HG03064 (cell line): ENCODE results near the gene ZNF277.

ENCODE experiments used
- ATAC-seq: cut with Tn5 transposase; IDR thresholded peaks from one replicate; pipeline ENCODE4 v1.9.1; 2021; ENCODE audit warnings: low read depth; ENCODE audit not compliant: unreplicated experiment

ZNF277 gene

DNA sequence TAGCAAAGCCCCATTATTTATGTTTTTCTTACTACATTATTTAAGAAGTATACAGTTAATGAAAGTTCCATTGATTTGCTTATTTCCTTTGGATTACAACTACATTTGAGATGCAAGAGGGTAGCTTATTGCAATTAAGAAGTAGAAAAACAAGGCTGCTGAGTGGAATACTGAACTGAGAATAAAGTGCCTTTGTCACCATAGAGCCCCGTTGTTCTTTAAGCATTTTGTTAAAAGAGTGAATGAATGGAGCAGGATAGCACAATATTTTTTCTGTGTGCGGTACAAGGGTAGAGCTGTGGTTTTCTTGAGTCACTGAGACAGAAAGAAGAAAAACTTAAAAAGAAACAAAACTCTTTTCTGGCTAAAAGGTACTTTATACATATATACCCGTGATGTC is 45.6 kb downstream of the ZNF277 start:
- ATAC-seq, result no peak

DNA sequence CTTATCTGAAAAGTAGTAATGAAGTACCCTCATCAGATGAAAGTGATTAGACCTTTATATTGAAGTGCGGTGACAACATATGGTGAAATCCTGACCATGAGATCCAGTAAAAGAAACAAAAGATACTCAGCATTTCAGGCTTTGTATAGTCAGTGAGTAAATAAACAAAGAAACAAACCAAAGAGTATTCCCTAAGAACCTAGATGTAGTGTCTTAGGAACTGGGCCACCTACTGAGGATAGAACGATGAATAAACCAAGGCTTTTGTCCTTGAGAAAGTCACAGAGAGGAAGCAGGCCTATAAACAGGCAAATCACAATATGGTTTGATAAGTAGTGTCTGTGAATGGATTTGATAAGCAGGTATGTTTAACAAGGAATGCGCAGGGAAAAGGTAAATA is 46.2 kb downstream of the ZNF277 start:
- ATAC-seq, result no peak

DNA sequence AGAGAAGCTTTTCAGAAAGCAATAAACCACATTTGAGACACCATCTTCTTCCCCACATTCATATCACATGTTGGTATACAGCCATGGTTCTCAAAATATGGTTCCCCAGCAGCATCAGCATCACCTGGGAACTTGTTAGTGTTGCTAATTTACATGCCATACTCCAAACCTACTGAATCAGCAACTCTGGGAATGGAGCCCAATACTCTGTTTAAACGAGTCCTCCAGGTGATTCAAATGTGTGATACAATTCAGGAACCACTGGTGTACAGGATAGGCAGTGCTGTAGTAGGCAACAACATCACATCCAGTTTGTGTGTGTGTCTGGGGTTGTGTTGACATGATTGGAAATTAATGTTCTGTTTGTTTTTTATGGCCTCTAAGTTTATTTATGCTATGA is 47.7 kb downstream of the ZNF277 start:
- ATAC-seq, result no peak

DNA sequence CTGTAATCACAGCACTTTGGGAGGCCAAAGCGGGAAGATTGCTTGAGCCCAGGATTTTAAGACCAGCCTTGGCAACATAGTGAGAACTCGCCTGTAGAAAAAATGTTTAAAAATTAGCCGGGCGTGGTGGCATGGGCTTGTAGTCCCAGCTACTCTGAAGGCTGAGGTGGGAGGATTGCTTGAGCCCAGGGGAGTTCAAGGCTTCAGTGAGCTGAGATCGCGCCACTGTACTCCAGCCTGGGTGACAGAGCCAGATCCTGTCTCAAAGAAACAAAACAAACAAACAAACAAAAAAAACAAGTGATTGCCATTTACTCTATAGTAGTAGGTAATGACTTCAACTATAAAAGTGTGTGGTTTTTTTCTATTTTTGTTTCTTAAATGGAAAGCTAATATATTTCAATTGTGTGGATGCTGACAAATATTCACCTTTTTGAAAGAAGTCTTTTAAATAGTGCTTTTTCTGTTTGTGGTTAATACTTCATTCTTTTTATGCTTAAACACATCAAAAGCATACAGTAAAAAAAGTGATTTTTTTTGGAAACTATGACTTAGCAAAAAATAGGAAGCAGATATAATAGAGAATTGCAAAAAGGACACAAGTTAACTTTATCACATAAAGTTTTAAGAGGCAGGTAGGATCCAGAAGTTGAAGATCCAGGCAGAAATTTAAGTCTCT is 48.4 kb downstream of the ZNF277 start:
- no peak for ATAC-seq

DNA sequence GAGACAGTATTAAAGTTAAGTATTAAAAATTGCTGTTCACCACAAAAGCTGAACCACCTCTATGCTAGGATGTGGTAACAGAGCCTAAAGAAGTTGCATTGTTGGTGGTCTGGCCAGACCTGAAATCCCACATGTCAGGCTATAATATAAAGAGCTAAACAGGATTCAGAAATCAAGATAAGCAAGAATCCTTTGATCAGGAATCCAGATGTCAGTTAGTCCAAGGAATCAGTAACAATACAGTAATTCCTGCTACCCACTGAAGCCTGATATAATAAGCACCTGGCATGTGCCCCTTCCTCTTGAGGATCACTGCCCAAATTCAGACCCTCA is 48.9 kb downstream of the ZNF277 start:
- ATAC-seq, result no peak

DNA sequence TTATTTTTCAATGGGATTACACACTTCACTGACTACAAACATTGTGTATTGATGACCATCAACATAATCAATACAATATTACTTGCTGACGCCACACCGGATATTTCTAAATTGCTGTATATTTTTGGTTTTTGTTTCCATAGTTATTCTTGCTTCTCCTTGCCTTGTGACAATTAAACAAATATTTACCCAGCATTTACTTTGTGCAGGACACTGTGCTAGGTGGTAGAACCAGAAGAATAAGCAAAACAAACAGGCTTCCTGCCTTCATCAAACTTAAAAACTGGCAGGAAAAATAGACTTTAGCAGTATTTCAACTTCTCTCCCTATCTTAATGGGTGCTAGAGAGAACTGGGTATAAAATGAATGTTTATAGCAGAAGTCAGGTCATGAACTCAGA is 50.6 kb downstream of the ZNF277 start:
- no peak for ATAC-seq

DNA sequence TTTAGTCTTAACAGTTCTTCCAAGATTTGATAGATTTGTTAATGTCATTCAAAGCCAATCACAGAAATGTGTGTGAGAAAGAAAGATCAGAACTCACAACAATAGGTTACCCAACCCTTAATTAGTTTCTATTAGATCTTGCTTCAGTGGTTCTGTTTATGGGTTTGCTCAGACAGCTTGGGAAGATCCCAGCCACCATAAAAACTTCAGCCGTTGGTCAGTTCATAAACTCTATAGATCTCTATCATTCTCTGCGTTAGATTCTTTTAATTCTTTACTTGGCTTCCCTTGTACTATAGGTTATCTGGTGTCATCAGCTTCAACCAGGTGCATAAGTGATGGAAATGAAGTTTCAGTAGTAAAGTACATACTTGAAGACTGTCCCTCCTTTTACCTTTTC is 54.4 kb downstream of the ZNF277 start:
- ATAC-seq, result no peak

DNA sequence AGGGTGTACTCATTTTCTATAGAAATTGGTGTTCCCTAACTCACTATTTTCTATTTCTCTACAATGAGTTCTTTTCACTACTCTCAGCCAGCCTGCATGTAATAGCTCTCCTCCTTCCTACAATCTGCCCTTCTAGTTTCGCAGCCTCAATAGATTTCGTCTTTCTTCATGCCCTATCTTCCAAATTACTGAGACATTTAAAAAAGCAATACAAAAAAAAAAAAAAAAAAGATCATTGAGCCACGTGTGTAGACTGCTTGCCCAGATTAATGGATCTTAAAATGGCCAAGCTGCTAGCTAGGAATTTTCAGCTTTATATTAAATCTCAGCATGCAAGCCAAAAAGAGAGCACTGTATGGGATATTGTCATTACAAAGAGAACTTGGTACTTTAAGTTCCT is 55.5 kb downstream of the ZNF277 start:
- ATAC-seq, result no peak

DNA sequence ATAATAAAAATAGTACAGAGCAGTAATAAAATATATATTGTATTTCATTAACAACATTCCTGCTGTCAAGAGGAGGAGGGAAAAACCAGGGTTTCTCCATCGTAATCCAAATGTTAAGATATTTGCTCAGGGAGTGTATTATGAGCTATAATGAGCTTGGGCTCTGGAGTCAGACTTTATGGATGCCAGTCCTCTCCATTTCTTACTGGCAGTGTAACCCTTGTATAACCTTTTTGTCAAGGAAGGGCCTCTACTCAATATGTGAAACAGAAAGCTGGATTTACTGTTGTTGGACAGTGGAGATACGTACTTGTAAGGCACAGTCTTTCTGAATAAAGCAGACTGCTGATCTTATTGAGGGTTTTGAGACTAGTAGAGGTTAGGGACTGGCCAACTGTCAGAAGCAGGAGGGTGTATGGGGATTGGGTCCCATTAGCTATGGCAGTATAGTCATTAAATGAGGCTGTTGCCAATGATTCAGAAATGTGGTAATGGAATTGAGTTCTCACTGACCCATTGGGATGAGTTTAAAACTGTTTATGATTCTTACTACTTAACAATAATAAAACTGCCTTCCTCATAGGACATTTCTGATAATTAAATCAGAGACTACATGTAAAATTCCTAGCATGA is 56.5 kb downstream of the ZNF277 start:
- ATAC-seq, result no peak

DNA sequence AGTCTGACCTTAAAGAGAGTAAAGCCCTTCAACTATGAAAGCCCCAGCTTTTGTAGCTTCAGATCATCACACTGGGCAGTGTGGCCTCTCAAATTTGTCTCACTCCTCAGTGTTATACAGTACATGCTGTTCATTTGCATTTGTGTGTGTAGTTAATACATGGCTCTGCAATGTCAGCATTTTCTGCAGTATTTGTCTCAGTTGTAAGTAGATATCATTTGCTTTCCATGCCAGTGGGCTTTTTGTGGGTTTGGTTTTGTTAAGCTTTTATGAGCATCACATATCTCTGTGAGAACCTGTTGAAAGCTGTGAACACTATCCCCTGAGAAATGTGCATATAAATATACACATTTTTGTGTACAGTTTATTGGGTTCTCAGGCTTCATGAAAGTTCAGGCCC is 57.0 kb downstream of the ZNF277 start:
- no peak for ATAC-seq

DNA sequence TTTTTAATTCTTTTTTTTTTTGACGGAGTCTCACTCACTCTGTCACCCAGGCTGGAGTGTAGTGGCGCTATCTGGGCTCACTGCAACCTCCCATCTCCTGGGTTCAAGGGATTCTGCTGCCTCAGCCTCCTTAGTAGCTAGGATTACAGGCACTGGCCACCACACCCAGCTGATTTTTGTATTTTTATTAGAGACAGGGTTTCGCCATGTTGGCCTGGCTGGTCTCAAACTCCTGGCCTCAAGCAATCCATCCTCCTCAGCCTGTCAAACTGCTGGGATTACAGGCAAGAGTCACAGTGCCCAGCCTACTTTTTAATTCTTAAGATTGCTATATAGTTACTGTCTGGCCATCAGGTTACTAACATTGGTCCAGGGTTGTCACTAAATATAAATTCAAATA is 59.6 kb downstream of the ZNF277 start:
- ATAC-seq, result no peak

DNA sequence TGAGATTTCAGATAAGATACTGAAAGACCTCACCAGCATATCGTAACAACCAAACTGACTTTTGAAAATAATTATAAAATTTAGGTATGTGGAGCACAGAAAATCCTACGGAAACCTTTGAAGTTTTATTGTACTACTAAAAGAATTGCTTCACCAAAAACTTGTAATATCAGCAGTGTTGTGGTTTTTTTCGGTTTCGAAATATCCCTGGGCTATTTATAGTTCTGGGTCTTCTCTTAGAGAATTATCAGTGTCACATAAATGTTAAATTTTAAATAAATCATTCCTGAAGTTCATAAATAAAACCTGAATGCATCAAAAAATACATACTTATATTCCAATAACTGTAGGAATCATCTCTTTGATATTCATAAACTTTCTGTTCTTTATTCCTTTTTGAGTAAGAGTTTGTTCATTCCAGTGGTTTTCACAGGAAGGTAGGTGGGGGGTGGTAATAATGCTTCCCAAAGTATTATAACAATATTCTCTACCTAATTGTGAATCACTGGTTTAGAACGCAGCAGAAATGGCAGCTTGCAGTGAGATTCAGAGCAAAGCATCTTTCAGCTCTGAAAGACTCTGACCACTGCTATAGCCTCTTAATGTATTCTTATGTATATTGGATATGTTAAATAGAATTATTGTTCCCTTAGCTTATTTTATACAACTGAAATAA is 60.2 kb downstream of the ZNF277 start:
- no peak for ATAC-seq

DNA sequence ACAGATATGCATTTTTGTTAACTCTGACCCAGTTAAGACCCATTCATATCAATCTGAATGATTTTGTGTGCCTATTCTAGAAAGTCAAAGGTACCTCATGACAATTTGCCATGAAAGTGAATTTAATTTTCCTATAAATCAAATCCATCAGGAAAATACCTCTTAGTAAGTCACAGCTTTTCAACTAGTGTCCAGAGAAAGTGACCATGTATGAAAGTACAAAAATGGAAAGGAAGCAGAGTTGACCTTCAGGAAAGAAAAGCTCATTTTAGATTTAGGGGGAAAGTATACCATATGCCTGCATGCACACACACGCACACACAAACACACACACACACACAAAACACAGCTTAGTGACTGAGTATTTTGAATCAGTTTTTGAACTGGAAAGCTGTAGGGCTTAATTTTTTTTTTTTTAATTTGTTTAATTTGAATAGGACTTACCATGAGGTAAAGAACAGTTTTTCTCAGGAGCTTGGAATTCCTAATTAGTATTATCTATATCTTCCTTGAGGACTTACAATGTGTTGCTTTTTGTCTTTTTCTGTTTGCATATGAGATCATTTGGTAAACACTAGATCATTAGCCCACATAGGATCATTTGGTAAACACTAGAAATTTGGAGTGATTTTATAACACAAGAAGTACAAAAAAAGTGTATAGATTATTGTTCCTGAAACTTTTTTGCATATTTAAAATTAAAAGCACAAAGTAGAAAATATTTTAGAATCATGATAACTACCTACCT is 61.6 kb downstream of the ZNF277 start:
- no peak for ATAC-seq

DNA sequence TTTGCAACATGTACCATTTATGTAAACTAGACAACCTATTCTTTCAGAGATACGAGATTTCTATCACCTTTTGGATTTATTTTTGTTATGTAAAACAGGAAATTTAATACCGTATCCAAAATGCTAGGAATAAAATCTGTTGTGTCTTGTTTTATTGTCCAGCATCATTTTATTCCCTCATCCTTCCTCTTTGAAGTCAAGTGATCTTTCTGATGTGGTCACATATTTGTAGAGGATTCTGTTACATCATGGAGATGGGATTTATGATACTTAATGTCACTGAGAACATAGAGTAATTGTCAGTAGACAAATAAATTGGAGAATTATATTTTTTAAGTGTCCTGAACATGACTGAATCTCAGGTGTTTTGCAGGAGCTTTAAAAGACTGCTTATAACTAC is 64.7 kb downstream of the ZNF277 start:
- no peak for ATAC-seq

DNA sequence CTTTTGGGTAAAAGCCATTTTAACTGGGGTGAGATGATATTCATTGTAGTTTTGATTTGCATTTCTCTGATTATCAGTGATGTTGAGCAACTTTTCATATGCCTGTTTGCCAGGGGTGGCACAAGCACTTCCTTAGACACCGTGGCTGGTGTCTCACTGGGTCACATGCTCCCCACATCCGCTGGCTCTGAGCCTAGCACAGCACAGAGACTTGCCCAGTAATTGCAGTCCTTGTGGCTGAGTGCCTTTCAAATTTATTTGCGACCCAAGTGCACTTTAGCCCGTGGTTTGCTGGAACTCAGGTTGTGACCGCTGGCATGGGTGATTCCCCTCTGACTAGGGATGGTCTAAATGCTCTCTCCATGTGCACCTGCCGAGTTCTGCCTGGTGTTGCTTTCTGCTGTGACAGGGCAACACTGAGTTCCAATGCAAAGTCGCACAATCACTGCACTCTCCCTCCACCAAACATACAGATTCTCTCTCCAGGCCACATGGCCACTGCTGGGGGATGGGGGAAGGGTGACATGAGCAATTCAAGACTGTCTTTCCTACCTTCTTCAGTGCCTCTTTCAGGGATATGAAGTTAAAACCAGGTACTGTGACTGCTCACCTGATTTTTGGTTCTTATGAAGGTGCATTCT is 66.5 kb downstream of the ZNF277 start:
- ATAC-seq, result no peak

DNA sequence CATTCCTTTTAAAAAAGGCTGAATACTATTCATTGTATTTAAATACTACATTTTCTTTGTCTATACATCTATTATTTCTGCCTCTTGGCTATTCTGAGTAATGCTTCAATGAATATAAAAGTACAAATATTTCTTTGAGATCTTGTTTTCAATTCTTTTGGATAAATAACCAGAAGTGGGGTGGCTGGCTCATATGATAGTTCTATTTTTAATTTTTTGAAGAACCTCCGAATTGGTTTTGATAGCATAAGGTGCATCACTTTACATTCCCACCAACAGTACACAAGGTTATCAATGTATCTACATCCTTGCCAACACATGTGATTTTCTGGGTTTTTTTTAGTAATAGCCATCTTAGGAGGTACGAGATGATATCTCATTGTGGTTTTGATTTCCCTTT is 72.5 kb downstream of the ZNF277 start:
- no peak for ATAC-seq

DNA sequence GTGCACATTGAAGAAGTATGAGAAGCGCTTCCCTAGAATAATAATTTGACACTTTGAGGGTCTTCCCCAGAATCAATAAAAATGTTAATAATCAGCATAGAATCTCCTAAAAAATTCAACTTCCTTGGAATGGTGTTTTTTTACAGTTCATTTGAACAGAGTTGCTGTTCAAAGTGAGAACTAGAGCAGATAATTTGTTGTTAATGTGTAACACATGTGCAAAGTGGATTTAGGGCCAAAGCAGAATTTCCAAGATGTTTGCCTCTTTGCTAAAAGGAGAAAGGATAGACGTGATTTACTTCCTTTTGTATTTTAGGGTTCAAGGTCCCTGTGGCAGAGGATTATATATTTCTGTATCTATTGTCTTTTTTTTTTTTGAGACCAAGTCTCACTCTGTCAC is 73.8 kb downstream of the ZNF277 start:
- ATAC-seq, result no peak

DNA sequence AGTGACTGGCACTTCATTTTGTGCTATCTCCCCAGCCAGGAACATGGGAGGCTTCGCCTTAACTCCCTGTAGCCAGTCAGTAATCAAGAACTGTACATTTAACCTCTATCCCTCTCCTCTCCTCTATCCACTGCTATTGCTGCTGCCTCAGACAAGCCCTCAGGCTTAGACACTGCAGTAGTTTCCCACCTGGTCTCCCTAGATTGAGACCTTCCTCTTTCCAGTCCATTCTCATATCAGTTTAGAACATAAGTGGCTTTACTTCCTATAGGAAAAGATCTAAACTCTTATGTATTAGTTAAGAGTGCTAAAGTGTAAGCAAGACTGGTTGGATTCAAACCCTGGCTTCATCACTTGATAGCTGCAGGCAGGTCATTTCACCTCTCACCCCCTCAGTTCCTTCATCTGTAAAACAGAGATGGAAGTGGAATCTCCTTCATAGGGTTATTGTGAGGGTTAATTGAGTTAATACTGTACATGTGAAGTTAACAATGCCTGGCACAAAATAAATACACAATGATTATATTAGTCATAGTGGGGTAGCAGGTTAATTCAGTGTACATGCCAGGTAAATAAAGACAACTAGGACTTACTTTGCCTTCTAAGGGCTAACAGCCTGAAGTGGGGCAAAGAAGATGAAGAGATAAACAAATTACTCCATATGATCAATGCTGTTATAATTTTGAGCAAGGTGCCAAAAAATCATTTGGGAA is 76.1 kb downstream of the ZNF277 start:
- ATAC-seq, result no peak

DNA sequence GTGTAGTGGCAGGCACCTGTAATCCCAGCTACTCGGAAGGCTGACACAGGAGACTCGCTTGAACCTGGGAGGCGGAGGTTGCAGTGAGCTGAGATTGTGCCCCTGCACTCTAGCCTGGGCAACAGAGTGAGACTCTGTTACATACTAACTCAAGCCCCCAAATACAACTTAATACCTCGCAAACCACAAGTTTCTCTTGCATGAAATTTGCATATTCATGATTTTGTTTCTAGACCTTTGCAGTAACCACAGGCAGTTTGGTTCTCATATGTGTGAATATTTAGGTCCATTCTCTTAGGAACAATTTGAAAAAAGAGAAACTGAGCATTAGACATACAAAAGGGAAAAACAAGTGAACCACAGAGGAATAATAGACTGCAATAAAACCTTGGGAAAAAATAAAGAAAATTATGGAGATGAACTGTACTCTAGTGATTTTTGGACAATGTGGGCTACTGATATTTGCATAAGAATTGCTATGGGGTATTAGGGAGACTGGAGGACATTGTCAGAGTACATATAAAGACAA is 77.0 kb downstream of the ZNF277 start:
- no peak for ATAC-seq
